HUES48 (cell line): ENCODE data around the gene ATXN7L1.

Experiments used
- H3K27ac ChIP-seq: one replicate; pipeline ENCODE4 v1.7.0; 2013; ENCODE audit warnings: low read depth, low read length, inconsistent platforms
- H3K27me3 ChIP-seq: 2 replicates; pipeline ENCODE4 v1.6.1; 2013; ENCODE audit warnings: mild to moderate bottlenecking, low read length; ENCODE audit not compliant: control insufficient read depth, insufficient read depth
- H3K36me3 ChIP-seq: 2 replicates; pipeline ENCODE4 v1.6.1; 2013; ENCODE audit warnings: low read length; ENCODE audit not compliant: control insufficient read depth, insufficient read depth
- H3K4me1 ChIP-seq: 2 replicates; pipeline ENCODE4 v1.6.1; 2013; ENCODE audit warnings: mild to moderate bottlenecking, low read length; ENCODE audit not compliant: control insufficient read depth, insufficient read depth
- H3K4me3 ChIP-seq: 2 replicates; pipeline ENCODE4 v1.5.1; 2013; ENCODE audit warnings: mild to moderate bottlenecking, low read depth, low read length
- H3K9ac ChIP-seq: 2 replicates; pipeline ENCODE4 v1.6.1; 2013; ENCODE audit warnings: mild to moderate bottlenecking, low read depth, low read length, moderate library complexity
- H3K9me3 ChIP-seq: 2 replicates; pipeline ENCODE4 v1.6.1; 2013; ENCODE audit warnings: low read length; ENCODE audit not compliant: control insufficient read depth, insufficient read depth

The ATXN7L1 gene

DNA sequence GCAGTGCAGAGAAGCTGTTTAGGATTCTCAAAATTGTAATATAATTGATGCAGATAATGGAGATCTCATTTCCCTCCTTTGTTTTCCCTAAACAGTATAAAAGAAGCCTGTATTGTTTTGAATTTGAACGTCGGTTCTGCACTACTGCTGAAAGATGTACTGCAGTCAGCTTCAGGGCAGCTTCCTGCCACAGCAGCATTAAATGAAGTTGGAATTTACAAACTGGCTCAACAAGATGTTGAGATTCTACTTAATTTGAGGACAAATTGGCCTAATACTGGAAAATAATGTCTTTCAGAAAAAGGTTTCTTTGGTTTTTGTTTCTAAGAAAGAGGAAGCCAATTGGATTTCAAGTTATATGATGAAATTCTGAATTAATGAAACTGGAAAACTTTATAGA lies 309.4 kb downstream of the ATXN7L1 start:
- Histone ChIP-seq H3K9ac (no peak overlapping the region), H3K9me3 (no peaks in the 10 kb centered on the region), H3K36me3 (peaks cover 67% of the 10 kb centered on the region), H3K27me3 (no peaks in the 10 kb centered on the region), H3K4me1 (no peaks in the 10 kb centered on the region), H3K27ac (no peak overlapping the region), H3K4me3 (no peak overlapping the region)

GRCh38 chr7:105565190-105565589 lies 311.2 kb downstream of the ATXN7L1 start:
- H3K27ac ChIP-seq: no peak overlapping the region
- no peak overlapping the region for H3K9ac ChIP-seq
- no peaks in the 10 kb centered on the region for H3K9me3 ChIP-seq
- no peaks in the 10 kb centered on the region for H3K27me3 ChIP-seq
- no peak overlapping the region for H3K4me3 ChIP-seq
- no peaks in the 10 kb centered on the region for H3K4me1 ChIP-seq
- peaks cover 71% of the 10 kb centered on the region for H3K36me3 ChIP-seq

- peaks cover 73% of the 10 kb centered on the region for H3K36me3 ChIP-seq
- no peaks in the 10 kb centered on the region for H3K4me1 ChIP-seq
- no peak overlapping the region for H3K4me3 ChIP-seq
- no peak overlapping the region for H3K9ac ChIP-seq
- H3K9me3 ChIP-seq: no peaks in the 10 kb centered on the region
- H3K27ac ChIP-seq: no peak overlapping the region
- H3K27me3 ChIP-seq: no peaks in the 10 kb centered on the region
Measured at GRCh38 chr7:105559926-105560325, 316.5 kb downstream of the ATXN7L1 start.
